ENCODE measurements around the gene HNRNPDL.
"Not testable (repeated sequence)": the region's sequence is repeated elsewhere in the genome, so short reads cannot be mapped to it uniquely, and the experiment has no call there.

The HNRNPDL gene

GRCh38 chr4:82430193-82430963 is at the start of gene HNRNPDL, which contains the start of gene ENOPH1:
TSS of gene HNRNPDL (minus strand) at chr4:82430462. CDS start at chr4:82429690, 772 bp downstream.
TSS of gene ENOPH1 (plus strand) at chr4:82430590. CDS start at chr4:82430830, 240 bp downstream.
- DNase-seq (ENCODE audit: low spot score) = peak; percentile 94

GRCh38 chr4:82479562-82479961 is 49.3 kb upstream of the HNRNPDL start:
- no peak for DNase-seq (ENCODE audit: low spot score)

DNA sequence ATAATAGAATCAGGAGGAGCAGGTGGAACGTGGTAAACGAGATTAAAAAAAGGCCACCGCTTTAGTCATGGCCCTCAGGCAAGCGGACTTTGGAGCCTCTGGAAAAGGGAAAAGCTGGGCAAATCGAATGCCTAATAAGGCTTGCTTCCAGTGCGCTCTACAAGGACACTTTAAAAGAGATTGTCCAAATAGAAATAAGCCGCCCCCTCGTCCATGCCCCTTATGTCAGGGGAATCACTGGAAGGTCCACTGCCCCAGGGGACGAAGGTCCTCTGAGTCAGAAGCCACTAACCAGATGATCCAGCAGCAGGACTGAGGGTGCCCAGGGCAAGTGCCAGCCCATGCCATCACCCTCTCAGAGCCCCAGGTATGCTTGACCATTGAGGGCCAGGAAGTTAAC is 47.2 kb upstream of the HNRNPDL start:
- DNase-seq (ENCODE audit: low spot score) = not testable (repeated sequence)

DNA sequence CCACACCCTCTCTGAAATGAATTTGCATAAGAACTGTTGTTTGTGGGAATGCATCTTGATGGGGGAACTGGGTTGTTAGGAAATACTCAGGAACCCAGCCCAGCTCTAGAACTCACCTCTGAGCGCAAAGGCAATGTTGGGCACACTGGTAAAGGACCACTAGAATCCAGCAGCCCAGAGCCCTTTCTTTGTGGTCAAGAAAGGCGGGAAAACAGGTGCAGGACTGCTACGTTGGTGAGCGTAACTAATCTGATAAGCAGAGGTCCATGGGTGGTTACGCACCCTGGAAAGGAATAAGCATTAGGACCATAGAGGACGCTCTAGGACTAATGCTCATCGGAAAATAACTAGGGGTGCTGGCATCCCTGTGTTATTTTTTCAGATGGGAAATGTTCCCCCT is 45.7 kb upstream of the HNRNPDL start:
- DNase-seq (ENCODE audit: low spot score) = not testable (repeated sequence)

GRCh38 chr4:82473621-82474164 is 43.4 kb upstream of the HNRNPDL start:
- DNase-seq (ENCODE audit: low spot score) = no peak

GRCh38 chr4:82473080-82473479 is 42.8 kb upstream of the HNRNPDL start:
- DNase-seq (ENCODE audit: low spot score) = not testable (repeated sequence)

GRCh38 chr4:82469791-82470345 is 39.6 kb upstream of the HNRNPDL start:
- no peak for DNase-seq (ENCODE audit: low spot score)

DNA sequence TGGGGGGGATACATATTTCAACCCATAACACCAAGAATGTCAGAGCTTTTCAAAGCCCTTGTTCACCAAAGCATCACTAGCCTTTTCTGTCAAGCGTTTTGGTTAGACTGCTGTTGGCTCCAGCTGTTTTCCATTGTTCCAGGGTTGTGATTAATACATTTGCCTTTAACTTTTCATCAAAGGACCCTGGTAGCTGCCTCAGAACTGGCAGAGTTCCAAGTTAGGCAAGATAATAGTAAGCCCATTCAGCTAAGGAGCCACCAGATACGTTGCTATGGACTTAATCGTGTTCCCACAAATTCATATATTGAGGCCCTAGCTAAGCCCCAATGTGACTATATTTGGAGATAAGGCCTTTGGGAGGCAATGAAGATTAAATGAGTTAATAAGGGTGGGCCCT is 37.2 kb upstream of the HNRNPDL start:
- DNase-seq (ENCODE audit: low spot score) = no peak

GRCh38 chr4:82463221-82463620 is 33.0 kb upstream of the HNRNPDL start:
- DNase-seq (ENCODE audit: low spot score) = no peak

DNA sequence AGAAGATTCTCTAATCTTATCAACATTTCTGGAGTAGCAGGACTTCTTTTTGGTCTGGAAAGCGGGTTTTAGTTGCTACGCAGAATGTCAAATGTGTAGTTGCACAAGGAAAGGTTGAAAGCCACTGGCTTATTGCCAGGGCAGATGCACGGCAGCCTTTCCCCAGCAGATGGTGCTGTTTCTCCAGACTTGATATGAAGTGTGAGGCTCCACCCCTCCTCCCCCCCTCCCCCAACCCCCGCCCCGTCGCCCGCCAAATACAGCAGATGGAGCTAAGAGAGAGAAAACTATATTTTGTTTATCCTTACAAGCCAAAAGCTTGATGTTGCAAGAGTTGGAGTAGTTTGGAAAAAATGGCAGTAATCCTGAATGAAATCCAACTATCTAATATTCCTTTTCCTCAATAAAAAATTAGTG is 32.2 kb upstream of the HNRNPDL start:
- DNase-seq (ENCODE audit: low spot score) = peak; percentile 86

DNA sequence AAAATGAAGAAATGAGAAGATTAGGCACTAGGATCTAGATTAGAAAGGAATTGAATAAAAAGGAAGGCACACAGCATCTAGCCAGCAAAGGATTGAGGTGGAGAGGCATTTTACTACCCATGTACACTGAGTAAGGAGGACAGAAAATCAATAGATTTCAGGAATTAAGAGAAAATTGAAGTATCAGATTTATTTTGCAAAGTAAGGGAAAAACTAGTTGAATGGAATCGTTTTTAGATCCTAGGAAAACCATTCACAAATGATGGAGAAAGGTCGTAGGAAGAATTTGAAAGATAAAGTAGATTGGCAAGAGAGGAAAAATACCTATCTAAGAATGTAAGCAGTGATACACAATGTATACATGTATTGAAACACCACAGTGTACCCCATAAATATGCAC is 31.4 kb upstream of the HNRNPDL start:
- no peak for DNase-seq (ENCODE audit: low spot score)

DNA sequence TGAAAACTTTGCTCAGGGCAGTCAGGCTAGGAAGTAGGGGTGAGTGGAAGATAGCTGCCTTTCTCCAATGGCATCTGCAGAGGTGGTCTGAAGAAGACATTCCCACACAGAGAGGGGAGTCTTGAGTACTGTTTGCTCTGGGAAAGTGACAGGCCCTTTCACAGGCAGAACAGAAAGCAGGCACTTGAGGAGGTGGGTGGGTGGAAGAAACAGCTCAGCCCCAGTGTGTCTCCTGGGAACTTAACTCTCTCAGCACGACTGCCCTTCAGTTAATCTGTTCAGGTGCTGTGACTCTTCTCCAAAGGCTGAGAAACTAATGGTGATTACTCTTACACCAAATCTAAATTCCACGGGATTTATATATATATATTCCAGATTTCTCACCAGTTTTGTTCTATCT is 28.5 kb upstream of the HNRNPDL start:
- no peak for DNase-seq (ENCODE audit: low spot score)

DNA sequence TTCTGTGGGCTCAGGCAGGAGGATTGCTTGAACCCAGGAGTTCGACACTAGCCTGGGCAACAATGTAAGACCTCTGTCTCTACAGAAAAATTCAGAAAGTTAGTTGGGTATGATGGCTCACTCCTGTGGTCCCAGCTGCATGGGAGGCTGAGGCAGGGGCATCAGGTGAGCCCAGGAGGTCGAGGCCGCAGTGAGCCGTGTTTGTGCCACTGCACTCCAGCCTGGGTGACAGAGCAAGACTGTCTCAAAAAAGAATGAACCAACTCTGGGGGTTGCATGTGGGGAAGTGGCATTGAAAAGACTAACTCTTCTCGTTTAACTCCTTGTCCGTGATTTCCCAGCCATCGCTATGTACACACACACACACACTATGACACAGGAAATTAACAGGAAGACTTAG is 27.0 kb upstream of the HNRNPDL start:
- DNase-seq (ENCODE audit: low spot score) = no peak

GRCh38 chr4:82452026-82452425 is 21.8 kb upstream of the HNRNPDL start:
- DNase-seq (ENCODE audit: low spot score) = no peak

GRCh38 chr4:82450966-82451755 is 20.9 kb upstream of the HNRNPDL start:
- DNase-seq (ENCODE audit: low spot score) = no peak

GRCh38 chr4:82447886-82448285 is 17.6 kb upstream of the HNRNPDL start:
- DNase-seq (ENCODE audit: low spot score) = no peak

DNA sequence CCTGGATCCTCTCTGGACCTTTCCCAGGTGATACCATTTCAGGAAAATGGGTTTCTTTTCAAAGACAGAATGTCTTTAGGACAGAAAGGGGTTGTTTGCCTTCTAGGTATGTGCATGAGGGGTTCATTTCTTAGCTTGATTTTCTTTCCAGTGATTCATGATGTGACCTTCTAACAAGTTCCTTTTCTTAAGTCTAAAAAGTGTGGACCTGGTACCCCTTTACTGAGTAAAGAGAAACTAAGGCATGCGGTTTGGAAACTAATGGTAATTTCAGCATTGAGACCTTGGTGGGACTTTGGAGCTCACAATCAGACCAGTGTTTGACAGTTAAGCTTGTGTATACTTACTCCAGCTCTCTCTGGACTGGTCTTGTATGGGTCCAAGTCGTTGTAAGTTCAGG is 8.8 kb upstream of the HNRNPDL start:
- DNase-seq (ENCODE audit: low spot score) = no peak

- no peak for DNase-seq (ENCODE audit: low spot score)
These were observed 7.2 kb upstream of the HNRNPDL start for GRCh38 chr4:82437285-82438005.

DNA sequence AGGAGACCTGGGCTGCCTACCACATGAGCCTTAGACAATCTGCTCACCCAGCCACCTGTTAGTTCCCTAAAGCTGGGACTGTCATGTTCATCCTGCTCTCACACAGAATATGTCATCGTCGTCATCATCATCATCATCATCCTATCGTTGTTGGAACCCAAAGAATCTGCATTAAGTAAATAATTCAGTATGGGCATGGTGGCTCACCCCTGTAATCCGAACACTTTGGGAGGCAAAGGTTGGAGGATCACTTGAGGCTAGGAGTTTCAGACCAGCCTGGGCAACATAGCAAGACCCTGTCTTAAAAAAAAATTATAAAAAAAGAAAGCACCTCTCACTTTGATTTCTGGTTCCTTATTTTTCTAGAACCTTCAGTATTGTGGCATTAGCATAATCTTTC is 6.5 kb upstream of the HNRNPDL start:
- DNase-seq (ENCODE audit: low spot score) = no peak

DNA sequence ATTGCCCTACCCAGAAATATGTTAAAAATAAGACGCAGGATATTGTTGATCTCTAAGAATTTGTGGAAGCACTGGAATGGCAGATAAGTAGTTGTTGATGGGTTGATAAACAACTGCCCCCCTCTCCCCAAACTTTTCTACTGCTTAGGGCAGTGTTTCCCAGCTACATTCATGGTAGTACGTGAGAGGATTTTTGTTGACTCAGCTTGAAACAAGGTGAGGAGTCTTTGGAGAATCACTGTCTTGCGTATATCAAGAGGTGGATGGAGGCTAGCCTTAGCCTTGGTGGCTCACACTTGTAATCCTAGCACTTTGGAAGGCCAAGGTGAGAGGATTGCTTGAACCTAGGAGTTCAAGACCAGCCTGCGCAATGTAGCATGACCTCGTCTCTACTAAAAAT is 5.9 kb upstream of the HNRNPDL start:
- no peak for DNase-seq (ENCODE audit: low spot score)

DNA sequence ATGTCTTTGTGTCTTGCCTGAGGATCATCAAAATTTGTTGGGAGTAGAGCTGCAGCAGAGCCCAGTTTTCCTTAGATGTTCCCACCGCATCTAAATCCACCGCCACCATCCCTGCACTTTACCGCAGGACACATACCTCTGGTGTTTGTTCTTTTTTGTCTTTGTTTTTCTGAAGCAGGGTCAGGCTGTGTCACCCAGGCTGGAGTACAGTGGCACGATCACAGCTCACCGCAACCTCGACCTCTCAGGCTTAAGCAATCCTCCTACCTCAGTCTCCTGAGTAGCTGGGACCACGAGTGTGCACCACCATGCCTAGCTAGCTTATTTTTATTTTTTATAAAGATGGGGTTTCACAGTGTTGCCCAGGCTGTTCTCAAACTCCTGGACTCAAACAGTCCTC is 4.7 kb upstream of the HNRNPDL start:
- no peak for DNase-seq (ENCODE audit: low spot score)

DNA sequence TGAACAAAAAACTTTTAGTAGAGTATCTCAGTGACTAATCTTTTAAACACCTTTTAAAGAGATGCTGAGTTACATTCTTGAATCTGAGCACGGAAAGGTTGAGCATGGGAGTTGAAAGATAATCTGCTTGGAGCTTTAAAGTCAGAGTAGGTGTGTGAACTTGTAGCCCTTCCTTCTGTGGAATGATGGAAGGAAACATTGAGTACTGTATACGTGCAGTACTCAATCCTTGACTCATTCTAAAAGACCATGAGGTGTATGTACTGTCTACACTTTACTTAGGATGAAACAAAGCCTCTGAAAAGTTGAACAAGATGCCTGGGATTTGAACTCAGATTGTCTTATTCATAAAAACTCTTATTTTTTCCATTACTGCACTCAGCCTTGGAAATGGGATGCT is 3.5 kb upstream of the HNRNPDL start:
- no peak for DNase-seq (ENCODE audit: low spot score)
